HG02759 (cell line): ENCODE results near the gene AFAP1L2.

Experiments
- ATAC-seq: cut with Tn5 transposase; IDR thresholded peaks from one replicate; pipeline ENCODE4 v1.9.1; 2021; ENCODE audit warnings: mild to moderate bottlenecking, moderate library complexity; ENCODE audit not compliant: unreplicated experiment

AFAP1L2 gene

GRCh38 chr10:114315566-114316420 is 88.5 kb downstream of the AFAP1L2 start:
- no peak for ATAC-seq

- no peak for ATAC-seq
Observed at GRCh38 chr10:114313866-114314265, 90.4 kb downstream of the AFAP1L2 start.

GRCh38 chr10:114313139-114313538 is 91.2 kb downstream of the AFAP1L2 start:
- ATAC-seq: no peak

GRCh38 chr10:114311496-114312209 is 92.6 kb downstream of the AFAP1L2 start:
- no peak for ATAC-seq

GRCh38 chr10:114311023-114311422 is 93.3 kb downstream of the AFAP1L2 start:
- no peak for ATAC-seq

GRCh38 chr10:114310346-114310745 is 94.0 kb downstream of the AFAP1L2 start:
- ATAC-seq: no peak

- ATAC-seq: no peak
Observed at GRCh38 chr10:114309364-114309651, 95.0 kb downstream of the AFAP1L2 start.

GRCh38 chr10:114308531-114309363 is 95.6 kb downstream of the AFAP1L2 start:
- no peak for ATAC-seq

- no peak for ATAC-seq
Observed at GRCh38 chr10:114307731-114308130, 96.6 kb downstream of the AFAP1L2 start.

GRCh38 chr10:114306116-114306973 is 98.0 kb downstream of the AFAP1L2 start:
- ATAC-seq: no peak

GRCh38 chr10:114305521-114305925 is 98.8 kb downstream of the AFAP1L2 start:
- ATAC-seq: no peak

GRCh38 chr10:114304571-114305421 is 99.5 kb downstream of the AFAP1L2 start:
- peak; percentile 69 for ATAC-seq

GRCh38 chr10:114304017-114304570 is 100.2 kb downstream of the AFAP1L2 start:
- peak; percentile 86 for ATAC-seq

GRCh38 chr10:114303556-114303955 is 100.7 kb downstream of the AFAP1L2 start:
- peak; percentile 6 for ATAC-seq

GRCh38 chr10:114301951-114302710 is 102.2 kb downstream of the AFAP1L2 start:
- no peak for ATAC-seq

GRCh38 chr10:114301177-114301576 is 103.1 kb downstream of the AFAP1L2 start:
- no peak for ATAC-seq

- ATAC-seq: no peak
Observed at GRCh38 chr10:114300036-114300645, 104.2 kb downstream of the AFAP1L2 start.

- ATAC-seq: no peak
Observed at GRCh38 chr10:114297136-114297705, 107.1 kb downstream of the AFAP1L2 start.
